HG03025 (cell line): Measurements from ENCODE around the gene WNT6.

Experiments
- ATAC-seq: cut with Tn5 transposase; IDR thresholded peaks from one replicate; pipeline ENCODE4 v1.9.1; 2021; ENCODE audit warnings: mild to moderate bottlenecking, moderate library complexity; ENCODE audit not compliant: unreplicated experiment, low FRiP score

Gene WNT6

DNA sequence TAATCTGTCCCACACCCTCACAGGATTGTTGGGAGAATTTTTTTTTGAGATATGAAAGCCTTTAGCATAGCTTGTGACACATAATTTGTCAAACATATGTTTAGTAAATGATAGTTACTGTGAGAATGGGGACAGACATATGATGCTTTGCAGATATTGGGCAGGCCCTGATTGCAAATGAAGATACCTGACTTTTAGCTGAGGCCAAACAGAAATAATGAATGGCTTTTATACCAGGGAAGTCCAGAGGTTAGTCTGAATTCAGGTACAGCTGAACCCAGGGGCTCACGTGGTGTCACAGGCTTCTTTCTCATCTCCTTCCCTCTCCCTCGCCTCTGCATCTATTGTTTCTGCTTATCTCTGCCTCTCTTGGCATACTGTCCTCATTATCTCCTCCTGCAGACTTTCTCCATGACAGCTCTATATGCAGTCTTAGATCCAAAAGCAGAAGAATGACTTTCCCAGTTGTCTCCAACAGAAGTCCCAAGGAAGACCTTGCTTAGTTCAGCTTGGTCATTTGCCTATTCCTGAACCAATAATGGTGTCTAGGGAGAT, 16.2 kb downstream of the WNT6 start:
- ATAC-seq: no peak

DNA sequence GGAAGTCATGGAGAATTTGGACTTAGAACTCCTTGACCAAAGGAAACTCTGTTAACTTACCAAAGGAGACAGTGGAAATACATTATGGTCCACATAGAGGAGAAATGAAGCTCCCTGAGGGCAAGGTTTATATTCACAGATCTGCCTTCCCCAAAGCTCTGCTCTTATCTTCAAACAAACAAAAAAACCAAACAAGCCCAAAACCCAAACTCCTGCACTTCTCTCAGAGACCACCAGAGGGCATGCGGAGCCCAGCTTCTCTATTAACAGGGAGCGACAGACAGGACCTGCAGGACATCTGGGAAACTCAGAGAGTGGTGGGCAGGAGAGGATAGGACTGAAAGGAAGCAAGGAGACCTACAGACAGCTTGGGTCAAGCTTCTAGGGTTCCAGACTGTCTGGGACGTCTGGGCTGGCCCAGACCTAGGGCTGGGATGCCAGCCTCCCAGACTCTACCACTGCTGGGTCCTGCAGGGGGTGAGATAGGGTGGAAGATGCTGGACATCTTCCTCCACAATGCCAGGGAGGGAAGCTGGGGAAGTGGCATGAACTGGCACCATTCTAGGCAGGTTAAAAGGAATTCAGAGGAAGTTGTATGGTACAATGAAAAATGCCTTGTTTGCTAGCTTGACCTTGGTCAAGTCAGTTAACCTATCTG, 17.1 kb downstream of the WNT6 start:
- ATAC-seq: no peak

DNA sequence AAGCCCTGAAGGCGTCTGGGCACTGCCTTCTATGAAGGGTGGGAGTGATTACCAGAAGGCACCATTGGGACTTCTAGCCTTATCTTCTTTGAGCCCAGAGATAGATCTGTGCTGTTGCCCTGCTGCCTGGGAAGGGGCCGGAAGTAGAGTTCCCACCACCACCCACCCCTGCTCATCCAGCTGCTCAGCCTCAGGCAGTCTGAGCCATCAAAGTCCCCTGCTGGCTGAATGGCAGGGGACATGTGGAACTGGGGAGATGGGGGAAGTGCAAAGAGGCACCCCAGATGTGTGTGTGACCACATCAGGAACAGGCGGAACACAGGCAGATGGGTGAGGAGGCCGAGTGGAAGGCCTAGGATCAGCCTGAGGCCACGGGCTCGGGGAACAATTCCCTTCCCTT, 17.7 kb downstream of the WNT6 start:
- no peak for ATAC-seq

DNA sequence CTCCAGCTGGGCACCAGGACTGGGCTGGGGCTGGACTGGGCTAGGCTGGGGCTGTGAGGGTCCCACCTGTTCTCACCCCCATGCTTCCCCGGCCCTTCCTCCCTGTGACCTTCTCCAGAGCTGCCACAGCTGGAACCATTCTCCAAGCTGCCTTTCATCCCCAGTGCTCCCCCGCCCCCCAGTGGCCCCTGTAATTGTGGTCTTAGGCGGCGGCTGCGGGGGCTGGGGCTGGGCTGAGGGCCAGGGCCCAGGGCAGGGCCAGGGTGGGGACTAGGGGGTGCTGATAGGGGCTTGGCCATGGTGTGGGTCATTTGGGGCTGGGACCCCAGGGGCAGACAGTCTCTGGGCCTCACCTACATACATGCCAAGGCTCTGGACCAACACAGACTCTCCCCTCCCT, 18.3 kb downstream of the WNT6 start:
- ATAC-seq: no peak

DNA sequence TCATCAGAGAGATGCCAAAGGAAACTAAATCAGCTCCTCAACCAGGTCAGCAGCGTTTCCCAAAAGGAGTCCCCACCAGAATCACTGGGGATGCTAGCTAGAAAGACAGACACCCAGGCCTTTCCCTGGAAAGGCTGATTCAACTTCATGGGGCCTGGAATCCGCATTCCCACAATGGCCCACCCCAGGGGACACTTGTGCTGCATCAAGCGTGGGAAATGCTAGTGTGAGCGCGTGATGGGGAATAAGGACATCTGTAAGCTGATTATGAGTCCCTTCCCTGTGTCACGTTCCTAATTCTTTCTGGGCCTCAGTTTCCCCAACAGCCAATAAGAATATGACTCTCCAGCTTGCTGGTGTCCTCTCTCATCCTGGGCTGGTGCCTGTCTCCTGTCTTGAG, 18.9 kb downstream of the WNT6 start:
- no peak for ATAC-seq

DNA sequence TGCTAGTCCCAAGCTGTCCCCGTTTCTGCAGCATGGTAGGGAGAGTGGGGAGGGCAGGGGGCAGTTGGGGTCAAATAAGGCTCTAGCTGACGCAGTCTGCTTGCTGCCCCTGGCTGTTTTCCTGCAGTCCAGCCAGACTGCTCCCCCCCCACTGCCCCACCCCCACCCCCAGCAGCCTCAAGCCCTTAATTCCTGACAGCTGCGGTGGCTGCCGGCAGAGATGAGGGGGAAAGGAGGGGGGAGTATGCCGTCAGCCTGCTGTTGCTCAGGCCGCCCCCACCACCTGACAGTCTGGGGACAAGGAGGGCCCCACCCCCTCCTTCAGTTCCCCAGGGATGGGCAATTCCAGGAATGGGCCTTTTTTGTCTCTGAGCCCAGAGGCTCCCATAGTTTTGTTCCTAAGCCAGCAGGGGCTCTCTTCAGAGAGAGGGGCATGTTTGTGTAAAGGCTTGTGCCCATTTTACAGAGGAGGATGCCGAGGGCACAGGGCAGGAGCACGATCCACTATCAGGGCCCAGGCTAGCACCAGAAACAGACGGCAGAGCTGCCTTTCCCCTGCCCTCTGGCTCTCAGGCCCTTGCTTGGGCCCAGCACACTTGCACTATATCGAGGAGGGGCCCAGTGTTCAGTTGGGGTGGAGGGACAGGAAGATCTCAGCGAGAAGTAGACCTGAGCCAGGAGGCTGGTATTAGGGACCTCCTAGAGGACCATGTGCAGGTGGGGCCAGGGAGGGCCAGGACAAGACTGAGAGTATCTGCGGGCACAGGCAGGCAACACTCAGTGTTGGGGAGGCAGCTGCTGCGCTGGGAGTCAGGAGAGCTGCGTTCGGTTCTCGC, 19.5 kb downstream of the WNT6 start:
- ATAC-seq: no peak

DNA sequence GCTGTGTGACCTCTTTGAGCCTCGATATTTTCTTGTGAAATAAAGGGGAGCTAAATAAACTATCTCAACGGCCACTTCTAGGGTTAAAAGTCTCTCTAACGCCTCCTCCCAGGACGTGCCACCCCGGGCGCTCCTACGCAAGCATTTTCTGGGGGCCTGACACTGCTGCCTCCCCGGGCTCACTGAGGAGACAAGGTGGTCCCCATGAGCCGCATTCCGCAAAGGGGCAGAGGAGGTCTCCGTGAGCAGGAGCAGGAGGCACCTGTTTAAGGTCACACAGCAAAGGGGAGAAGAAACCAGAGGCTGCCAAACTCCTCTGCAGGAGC, 20.1 kb downstream of the WNT6 start:
- no peak for ATAC-seq

DNA sequence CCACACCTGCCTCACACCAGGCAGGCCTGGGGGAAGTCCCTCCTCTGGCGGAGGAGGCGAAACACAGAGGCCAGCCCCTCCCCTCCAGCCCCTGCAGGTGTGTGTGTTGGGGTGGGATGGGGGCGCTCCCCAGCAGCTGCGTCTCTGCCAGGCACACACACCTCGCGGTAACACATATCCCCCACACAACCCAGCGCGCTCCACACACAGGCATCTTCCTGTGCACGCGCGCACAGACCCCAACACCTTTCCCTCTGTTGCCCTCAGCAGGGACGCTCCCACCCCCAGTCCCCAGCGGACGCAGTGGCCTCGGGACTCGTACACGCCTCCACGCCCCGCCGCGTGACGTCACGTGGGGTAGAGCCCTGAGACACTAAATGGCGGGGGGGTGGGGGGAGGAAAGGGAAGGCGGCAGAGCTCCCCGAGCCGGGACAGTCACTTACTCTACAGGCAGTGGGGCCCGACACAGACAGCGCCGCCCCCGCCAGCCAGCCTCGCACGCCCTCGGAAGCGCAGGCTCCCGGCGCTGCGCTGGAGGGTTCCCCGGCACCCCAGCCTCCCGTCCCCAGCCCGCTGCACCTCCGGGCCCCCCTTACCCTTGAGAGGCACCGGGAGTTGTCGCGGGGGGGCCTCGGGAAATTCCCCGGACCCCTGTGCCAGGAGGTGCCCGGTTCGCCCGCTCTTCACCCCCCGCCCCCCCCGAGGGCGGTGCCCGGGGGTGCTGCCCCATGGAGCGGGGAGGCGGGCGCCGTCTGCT, 20.7 kb downstream of the WNT6 start, which contains the start of gene WNT10A:
WNT10A (plus strand) TSS at position 751 of the 757 bp plus-strand sequence. CDS start 144 bp downstream, outside the sequence.
- ATAC-seq: peak; percentile 59

DNA sequence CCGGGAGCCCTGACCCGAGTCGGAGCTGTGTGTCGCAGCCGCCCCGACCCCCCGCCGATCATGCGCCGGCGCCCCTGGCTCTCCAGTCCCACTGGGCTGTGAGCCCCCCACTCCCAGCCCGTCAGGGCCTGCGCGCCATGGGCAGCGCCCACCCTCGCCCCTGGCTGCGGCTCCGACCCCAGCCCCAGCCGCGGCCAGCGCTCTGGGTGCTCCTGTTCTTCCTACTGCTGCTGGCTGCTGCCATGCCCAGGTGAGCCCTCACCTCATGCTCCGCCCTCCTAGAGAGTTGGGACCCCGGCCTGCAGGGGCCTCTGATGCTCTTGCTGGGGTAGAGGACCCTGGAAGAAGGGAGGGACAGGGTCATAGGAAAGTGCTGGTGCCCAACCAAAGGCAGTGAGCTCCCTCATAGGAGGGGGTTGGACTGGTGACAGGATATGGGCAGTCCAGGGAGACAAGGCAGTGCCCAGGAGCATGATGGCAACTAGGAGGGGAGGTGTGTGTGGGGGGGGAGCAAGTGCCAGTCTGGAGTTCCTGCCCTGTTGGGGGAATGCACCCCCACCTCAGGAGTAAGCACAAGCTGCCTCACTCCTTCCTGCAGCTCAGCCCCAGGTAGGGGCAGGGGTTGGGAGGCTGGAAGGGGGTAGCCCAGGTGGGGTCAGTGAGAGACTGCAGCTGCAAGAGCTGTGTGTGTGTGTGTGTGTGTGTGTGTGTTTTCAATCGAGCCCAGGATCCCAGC, 21.4 kb downstream of the WNT6 start:
- ATAC-seq: no peak

DNA sequence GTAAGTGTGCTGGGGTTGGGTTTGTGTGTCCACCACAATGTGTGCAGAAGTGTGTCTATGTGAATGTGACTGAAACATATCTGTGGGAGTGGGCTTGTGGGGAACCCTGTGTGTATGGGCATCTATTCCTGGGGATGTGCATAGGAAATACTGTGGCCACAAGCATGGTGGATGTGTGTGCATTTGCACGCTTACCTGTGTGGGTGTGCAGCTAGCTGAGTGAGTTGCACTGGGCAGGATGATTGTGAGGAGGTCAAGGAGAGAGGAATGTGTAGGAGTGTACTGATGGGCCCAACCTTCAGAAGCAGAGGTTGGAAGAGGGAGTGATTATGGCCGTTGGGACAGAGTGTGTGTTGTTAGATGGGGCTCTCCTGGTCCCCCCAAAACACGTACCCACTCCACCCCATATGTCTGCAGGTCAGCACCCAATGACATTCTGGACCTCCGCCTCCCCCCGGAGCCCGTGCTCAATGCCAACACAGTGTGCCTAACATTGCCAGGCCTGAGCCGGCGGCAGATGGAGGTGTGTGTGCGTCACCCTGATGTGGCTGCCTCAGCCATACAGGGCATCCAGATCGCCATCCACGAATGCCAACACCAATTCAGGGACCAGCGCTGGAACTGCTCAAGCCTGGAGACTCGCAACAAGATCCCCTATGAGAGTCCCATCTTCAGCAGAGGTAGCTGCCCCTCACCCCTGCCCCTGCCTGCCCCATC, 22.3 kb downstream of the WNT6 start:
- ATAC-seq: no peak

DNA sequence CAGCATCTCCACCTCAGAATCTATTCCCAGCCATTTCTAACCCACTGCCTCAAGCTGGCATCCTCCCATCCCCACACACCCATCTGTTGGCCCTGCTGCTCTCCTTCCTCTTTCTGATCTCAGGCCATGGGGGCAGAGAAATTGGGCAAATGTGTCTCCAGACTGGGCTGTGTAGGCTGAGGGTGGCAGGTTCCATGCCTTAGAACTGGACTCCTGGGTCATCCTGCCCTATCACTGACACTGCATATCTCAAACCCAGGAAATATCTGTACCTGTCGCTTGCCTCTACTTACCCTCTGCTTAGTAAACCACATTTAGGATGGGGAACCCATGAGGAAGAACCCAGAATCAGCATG, 22.8 kb downstream of the WNT6 start:
- no peak for ATAC-seq

DNA sequence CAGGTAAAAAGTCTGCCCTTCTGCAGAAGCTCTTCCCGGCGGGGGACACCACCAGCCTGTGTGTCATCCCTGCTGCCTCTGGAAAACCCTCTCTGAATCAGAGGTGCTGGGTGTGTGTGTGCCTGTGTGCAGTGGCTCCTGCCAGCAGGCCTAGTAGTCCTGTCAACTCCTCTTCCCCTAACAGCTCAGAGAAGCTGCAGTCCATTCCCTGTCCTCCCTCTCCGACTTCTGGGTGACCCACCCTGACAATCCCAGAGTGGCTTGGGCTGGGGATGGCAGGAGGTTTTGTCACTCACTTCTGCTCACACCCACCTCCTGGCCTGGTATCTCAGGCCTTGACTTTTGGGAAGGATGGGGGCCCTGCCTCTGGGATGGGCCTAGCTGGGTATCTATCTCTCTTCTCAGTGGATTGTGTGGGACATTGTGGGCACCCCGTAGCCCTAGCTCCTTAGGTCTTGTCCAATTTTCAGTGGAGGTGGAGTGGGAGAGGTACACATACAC, 23.3 kb downstream of the WNT6 start:
- ATAC-seq: no peak

DNA sequence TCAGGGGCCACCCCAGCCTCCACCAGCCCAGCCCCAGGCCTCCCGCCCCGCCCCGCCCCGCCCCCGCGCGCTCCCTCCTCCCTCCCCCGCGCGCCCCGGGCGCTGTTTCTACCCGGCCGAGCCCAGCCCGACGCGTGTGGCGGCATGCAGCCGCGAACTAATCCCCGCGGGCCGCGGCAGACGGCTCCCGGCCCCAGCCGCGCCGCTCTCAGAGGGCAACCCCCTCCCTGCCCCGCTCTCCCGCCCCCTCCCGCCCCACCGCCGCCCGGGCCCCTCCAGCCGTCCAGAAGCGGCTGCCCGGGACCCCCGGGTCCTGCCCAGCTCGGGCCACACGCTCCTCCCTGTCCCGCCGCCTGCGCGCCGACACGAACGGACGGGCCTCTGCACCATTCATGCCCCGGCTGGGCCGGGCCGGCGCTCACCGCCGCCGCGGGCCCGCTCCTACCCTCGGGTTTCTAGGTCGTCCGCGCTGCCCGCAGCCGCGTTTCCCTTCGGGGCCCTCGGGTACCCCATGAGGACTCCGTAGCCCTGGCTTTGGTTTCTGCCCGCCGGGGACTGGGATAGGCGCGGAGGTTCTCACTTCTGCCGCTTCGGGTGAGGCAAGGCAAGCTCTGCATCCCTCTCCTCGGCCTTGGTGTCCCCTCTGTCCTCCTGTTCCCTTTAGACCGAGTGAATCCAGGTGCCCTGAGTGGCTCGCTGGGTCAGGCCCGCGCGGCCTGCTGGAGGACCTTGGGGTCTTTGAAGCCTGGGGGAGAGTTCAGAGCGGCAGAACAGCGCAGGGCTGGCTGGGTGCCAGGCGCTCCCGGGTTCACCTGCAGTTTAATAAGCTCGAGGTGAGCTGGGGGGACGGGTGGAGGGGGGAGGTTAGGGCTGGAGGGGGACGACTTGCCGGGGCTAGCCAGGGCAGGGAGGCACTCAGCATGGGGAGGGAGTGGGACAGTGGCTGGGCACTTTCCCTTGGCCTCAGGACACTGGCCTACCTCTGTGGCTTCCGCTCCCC, 24.2 kb downstream of the WNT6 start:
- no peak for ATAC-seq

DNA sequence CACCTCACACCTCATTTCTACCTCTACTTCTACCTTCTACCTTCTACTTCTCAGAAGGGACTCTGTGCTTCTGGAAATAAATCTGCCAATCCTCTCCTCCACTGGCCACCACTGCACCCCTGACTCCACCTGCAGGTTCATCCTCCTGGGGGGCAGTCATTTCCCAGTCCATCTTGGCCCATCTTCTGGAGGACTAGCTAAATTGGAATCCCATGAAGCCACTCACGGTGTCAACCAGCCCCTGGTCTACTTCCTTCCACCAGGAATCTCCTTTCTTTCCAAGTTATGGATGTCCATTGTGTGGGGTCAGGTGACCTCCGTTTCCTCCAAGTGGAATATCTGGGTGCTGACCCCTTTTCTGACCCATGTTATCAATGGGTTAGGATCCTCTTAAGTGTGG, 24.9 kb downstream of the WNT6 start:
- ATAC-seq: no peak

DNA sequence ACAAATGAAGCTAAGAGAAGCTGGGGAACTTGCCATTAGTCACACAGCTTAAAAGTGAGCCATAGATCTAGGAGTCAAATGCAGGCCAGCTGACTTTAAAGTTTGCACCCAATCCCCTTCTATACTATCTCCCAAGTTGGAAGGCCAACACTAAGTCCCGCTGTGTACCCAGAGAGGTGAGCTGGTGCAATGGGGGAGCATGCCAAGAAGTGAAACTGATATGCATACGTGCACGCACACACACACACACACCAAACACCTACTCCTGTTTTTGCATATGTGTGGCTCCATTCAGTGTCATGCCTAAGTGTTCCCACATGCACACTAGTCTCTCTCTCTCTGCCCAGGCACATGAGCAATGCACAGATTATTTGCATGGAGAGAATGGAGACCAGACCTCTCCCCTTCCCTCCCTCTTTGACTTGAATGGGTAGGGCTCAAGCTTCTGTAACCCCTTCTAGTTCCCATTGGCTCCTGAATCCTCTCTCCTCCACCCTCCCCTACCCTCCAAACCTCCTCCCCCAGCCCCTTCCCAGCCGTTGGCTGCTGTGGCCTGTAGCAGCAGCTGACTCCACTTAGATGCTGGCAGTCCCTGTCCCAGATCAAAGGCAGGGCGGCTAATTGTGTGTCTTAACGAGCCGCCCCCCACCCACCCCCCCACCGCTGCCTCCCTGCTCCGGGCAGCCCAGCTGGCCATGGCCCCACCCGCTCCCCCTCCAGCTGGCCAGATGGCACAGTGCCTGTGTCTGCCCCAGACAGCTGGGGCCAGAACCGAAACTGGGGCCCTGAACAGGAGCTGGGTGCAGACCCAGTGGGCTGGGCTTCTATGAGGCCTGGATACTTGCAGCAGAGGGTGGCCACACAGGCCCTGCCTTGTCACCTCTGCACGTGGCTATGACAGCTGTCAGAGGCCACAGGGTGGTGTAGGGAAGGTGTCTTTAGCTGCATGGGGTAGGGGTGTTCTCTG, 26.7 kb downstream of the WNT6 start:
- ATAC-seq: no peak

DNA sequence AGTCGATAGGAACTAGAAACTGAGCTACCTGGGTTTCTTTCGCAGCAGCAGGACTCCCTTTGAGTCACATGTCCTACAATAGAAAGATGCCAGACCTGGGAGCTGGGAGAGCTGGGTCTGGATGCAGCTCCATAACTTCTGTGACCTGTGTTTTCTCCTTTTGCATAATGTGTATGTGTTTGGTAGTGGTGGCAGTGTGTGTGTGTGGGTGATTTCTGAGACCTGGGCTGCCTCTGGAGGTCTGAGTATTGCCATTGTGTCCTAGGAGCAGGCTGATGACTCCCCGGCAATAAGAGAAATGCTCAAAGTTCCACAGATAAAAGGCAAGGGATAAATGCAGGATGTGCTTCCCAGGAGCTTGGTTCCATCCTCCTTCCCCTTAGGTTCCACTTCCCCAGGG, 27.5 kb downstream of the WNT6 start:
- ATAC-seq: no peak

DNA sequence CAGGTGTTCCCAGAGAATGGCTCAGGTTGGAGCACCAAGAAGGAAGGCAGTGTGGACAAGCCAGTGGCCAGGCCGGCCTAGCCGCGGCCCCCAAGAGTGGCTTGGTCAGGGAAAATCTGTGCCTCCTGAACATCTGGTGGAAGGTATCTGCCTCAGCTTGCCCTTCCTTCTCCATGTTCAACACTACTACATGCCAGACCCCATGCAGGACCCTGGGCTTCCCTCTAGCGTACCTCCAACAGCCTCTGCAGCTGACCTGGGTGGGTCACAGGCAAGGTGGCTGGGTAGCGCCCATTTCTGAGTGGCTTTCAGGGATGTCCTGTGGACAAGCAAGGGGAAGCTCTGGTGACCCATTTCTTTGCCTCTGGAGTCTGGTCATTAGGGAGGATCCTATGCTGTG, 28.7 kb downstream of the WNT6 start:
- ATAC-seq: no peak
